Ramos (cell line): ENCODE data around the gene CFAP45.

Experiments used
- in situ Hi-C: fragments of 300-500 bp; cut with MboI; formaldehyde crosslinking; loops from one replicate; pipeline ENCODE4 v1.14.3; 2022; ENCODE audit warnings: low sequenced_read_pairs; ENCODE audit not compliant: unreplicated experiment

The CFAP45 gene

GRCh38 chr1:159937054-159937750 lies 37.2 kb upstream of the CFAP45 start:
- in situ Hi-C loops, result loop anchor here (5.0 kb wide), 1 partner anchor 70 kb away; no protein-coding TSS in a partner anchor

- in situ Hi-C loops, result loop anchor here (5.0 kb wide), 1 partner anchor 71 kb away; no protein-coding TSS in a partner anchor
Measured at GRCh38 chr1:159936273-159936904, 36.4 kb upstream of the CFAP45 start.

- in situ Hi-C loops, result loop anchor here (5.0 kb wide), 1 partner anchor 72 kb away; no protein-coding TSS in a partner anchor
Measured at GRCh38 chr1:159935719-159936272, 35.8 kb upstream of the CFAP45 start.

GRCh38 chr1:159935305-159935704 lies 35.3 kb upstream of the CFAP45 start:
- in situ Hi-C loops, result loop anchor here (5.0 kb wide), 1 partner anchor 72 kb away; no protein-coding TSS in a partner anchor

- in situ Hi-C loops, result loop anchor here (5.0 kb wide), 1 partner anchor 73 kb away; no protein-coding TSS in a partner anchor
Measured at GRCh38 chr1:159934136-159935039, 34.4 kb upstream of the CFAP45 start.

GRCh38 chr1:159933347-159933746 lies 33.4 kb upstream of the CFAP45 start:
- in situ Hi-C loops, result no loop called here

- in situ Hi-C loops, result no loop called here
Measured at GRCh38 chr1:159932296-159933285, 32.6 kb upstream of the CFAP45 start.

- in situ Hi-C loops, result no loop called here
Measured at GRCh38 chr1:159931795-159932173, 31.8 kb upstream of the CFAP45 start.

GRCh38 chr1:159931101-159931794 lies 31.3 kb upstream of the CFAP45 start:
- in situ Hi-C loops, result no loop called here

- in situ Hi-C loops, result no loop called here
Measured at GRCh38 chr1:159930634-159931033, 30.7 kb upstream of the CFAP45 start.

- in situ Hi-C loops, result no loop called here
Measured at GRCh38 chr1:159930216-159930615, 30.3 kb upstream of the CFAP45 start.

- in situ Hi-C loops, result no loop called here
Measured at GRCh38 chr1:159929155-159930051, 29.4 kb upstream of the CFAP45 start.

GRCh38 chr1:159928491-159929050 lies 28.6 kb upstream of the CFAP45 start:
- in situ Hi-C loops, result no loop called here

- in situ Hi-C loops, result no loop called here
Measured at GRCh38 chr1:159927849-159928431, 28.0 kb upstream of the CFAP45 start.

- in situ Hi-C loops, result no loop called here
Measured at GRCh38 chr1:159927211-159927848, 27.4 kb upstream of the CFAP45 start.

GRCh38 chr1:159925719-159926078 lies 25.7 kb upstream of the CFAP45 start:
- in situ Hi-C loops, result no loop called here
